ENCODE data around the gene LIPC.

LIPC gene

DNA sequence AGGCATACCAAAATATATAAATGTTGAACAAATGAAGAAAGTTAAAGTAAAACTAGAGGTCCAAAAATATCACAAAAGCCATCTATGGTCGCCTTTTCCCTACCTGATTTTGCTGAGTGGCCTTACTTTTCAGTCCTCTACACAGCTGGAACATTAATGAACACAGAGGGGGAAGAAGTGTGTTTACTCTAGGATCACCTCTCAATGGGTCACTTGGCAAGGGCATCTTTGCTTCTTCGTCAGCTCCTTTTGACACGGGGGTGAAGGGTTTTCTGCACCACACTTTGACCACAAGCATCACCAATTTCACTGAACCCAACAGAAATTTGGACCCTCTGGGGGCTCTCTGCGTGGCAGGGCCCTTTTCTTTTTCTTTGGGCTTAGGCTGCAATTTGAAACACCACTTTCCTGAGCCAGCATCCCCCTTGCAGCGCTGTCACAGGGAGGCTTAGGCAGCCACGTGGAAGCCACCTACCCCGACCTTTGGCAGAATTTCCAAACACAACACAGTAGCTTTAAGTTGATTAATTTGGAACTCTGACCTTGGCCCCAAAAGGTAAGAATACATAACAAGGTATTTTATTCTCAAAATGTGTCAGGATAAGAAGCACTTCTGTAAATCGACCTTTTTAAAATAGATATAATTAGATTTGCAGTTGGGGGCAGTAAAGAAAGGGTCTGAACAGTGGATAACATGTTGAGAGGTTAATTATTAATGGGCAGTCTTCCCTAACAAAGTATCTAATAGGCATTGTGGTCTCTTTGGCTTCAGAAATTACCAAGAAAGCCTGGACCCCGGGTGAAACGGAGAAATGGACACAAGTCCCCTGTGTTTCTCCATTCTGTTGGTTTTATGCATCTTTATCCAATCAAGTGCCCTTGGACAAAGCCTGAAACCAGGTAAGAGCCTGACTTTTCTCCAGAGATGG lies at the start of gene LIPC:
LIPC (plus strand) TSS at position 771 of the 929 bp plus-strand sequence; CDS start at position 813, 42 bp downstream.
- no peak for DNase-seq

DNA sequence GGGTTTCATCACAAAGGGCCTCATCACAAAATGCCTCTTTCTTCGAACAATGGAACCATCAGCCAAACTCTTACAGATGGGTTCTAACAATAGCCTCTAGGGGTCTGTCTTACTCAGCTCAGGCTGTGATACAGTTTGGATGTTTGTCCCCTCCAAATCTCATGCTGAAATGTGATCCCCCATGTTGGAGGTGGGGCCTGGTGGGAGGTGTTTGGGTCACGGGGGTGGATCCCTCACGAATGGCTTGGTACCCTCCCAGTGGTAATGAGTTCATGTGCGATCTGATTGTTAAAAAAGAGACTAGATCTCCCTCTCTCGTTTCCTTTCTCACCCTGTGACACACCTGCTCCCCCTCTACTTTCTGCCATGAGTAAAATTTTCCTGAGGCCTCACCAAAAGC lies 47.9 kb upstream of the LIPC start:
- DNase-seq, result no peak

DNA sequence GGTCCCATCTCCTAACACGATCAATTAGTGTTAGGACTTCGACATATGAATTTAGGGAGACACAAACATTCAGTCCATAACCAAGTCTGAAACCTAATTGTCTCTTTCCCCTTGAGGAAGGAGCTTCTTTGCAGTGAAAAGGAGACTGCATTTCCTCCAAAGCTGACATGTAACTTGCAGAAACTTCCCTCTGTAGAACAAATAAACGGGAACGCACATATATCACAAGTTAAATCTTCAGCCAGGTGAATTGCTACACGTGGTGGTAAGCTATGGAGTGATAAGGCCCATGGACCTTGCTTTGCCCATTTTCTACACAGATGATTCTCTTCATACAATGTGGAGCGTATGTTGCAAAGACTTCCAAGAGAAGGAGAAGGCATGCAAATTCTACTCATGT lies 47.1 kb upstream of the LIPC start:
- no peak for DNase-seq

DNA sequence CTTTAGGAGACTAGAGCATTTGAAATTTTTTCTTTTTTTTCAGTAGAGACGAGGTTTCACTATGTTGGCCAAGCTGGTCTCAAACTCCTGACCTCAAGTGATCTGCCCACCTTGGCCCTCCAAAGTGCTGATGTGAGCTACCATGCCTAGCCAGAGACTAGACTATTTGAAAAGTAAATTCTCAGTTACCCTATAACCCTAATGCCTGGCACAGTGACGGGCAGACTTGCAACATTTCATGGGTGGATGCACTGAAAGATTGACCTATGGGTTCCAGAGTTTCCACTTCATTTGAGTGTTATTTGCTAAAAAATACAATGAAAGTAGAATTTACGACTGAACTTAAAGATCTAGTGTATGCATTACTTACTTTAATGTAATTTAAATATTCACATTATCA lies 45.7 kb upstream of the LIPC start:
- no peak for DNase-seq

DNA sequence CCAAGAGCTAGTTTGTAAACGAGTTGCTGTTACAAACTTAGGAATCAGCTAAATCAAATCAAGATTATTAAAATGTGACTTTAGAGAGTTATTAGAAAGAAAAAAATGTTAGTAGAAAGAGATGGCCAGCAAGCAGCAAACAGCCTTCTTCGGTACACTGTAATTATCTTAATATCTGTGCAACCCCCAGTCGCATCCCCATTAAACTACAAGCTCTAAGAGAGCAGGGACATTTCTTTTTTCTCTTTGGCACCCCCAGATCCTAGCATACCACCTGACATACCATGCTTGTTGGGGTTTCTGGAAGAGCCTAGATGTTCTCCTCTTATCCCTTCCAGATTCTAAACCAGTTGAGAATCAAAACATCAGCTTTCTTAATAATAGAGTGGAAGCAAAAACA lies 45.1 kb upstream of the LIPC start:
- no peak for DNase-seq

DNA sequence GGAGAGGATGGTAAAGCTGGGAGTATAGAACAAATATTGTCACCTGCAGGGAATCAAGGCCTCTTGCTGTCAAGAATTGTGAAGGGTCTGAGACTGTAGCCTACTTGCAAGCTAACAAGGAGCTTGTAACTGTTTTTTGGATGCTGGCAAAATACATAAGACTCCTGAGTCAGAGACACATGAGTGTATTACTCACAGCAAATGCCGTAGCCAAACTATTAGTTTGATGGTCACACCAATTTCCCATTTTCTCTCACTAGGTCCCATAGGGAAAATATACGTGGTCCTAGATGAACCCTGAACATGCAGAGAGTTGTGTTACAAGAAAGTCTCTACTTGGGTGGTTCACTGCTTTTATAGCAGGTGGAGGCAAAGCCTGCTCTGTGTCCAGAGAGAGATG lies 44.7 kb upstream of the LIPC start:
- DNase-seq, result no peak

DNA sequence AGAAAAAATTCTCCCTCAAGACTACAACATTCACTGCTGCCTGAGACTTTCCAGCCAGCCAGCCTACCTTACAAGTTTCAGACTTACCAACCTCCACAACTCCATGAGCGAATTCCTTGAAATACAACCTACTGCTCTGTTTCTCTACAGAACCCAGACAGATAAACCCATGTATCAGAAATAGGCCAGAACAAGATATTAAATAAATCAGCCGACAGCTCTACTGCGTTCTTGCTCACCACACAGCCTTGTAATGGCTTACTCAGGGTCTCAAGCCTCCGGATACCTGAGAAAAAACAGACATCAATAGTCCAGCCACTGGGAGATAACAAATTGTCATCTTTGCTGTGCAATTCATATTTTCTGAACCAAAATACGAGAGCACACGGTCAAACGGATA lies 43.6 kb upstream of the LIPC start:
- DNase-seq, result no peak

DNA sequence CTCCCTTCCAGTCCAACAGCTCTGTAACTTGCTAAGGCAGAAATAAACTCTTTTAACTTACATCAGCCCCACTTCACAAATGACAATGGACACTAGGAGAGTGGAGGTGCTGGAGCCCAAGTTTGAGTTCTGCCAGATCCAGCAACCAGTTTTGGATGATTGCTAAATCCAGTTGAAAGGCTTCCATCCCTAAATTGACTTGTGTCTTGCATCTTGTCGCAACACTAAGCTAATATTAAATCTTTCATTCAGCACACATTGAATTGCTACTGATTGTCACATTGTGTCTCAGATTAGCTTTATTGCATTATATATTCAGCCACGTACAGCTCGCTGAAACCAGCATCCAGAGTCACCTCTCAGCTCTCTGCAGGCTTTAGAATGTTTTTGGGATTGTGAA lies 41.7 kb upstream of the LIPC start:
- no peak for DNase-seq

DNA sequence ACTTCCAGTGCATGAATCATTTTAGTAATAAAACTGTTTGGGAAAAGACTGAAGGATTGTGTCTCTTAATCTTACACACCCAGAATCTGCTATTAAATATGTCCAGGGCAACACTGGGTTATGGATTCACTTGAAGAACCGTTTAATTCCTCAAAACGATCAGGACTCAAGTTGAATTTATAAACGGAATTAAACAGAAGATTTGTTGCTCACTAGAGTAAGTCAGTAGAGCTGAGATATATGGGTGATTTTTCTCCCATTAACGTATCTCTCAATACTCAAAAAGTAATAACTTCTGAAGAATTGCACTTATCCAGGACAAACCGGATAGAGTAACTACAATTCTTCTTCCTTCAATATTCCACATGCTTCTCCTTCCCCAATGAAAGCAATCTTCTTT lies 41.1 kb upstream of the LIPC start:
- no peak for DNase-seq

DNA sequence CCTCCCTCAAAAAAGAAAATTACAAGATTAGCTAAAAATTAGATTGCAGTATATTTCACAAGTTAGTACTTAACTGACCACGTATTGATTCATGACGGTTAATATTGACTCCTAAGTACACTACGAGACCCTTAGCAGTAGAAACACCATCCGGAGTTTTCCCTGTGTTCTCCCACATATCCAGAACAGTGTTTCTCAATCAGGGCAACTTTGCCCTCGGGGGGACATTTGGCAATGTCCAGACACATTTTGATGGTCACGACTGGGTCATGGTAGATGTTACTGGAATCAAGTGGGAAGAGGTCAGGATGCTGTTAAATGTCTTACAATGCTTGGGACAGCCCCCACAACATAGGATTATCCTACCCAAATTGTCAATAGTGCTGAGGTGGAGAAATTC lies 40.7 kb upstream of the LIPC start:
- DNase-seq, result no peak

DNA sequence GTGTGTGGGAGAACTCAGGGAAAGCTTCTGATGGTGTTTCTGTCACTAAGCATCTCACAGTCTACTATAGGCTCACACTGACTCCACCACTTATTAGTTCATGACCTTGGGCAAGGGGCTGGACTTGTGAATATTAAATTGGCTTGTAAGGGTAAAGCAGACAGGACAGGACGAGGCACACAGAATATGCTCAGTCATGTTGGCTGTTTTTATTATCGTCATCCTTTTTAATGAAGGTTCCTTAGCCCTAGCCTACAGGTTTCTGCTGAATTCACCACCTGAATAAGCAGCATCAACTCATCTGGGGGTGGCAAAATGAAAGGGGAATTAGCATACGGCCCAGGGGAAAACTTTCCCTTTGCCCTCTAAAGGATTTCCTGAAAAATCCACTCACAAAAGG lies 39.6 kb upstream of the LIPC start:
- DNase-seq, result no peak

DNA sequence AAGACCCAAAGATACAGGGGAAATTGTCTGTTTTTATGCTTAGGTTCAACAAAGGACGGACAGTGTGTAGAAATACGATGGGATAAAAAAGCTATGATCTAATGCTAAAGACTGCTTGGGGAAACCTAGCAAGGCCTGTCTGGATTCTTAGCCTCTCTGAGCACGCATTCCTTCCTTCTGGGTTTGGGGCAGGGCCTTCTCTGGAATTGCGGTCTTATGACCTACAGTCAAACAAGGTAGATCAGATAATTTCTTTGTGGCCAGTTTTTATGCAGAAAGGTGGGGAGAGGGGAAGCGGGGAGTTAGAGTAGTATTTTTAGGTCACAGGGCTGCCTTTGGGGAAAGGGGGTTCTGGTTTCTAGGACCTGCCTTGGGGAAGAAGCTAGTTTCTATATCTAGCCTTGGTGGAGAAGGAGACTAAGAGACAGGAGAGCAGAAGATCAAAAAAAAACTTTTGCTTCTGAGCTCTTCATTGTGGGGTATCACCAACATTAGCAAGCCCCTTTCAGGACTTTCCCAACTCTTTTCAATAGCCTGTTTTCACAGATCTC lies 39.1 kb upstream of the LIPC start:
- no peak for DNase-seq

DNA sequence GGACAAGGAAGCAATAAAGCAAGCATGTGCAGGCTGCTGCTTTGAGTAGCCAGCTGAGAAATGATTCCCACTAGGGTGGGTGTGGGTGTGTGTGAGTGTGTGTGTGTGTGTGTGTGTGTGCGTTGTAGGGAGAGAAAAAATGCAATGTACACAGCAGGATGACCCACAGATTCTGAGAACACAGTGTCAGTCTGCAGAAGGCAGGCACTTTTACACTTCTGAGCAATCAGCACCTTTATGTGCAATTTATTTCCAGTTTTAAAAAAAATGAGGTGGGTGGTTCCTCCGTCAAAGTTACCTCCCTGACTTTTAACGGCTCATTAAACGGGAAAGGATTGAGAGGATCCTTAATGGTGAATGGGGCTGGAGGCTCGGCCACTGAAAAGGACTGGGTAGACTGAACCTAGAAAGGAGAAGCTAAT lies 38.5 kb upstream of the LIPC start:
- no peak for DNase-seq

DNA sequence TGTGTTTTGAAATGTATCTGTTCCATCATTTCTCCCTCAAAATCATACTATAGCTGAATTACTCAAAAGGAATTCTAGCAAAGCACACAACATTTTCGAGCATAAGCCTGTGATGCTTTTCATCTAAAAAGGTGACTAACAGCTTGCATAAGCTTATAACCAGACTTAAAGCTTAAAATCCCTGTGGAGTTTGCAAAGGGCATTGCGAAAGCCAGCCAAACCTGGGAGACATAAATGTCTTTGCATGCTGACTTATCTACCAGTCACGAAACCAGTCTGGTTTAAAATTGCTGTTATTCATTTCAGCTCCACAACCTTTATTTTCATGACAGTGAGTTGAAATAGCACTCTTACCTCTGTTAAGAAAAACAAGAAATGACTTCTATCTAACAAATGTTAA lies 35.6 kb upstream of the LIPC start:
- DNase-seq, result peak; percentile 53

DNA sequence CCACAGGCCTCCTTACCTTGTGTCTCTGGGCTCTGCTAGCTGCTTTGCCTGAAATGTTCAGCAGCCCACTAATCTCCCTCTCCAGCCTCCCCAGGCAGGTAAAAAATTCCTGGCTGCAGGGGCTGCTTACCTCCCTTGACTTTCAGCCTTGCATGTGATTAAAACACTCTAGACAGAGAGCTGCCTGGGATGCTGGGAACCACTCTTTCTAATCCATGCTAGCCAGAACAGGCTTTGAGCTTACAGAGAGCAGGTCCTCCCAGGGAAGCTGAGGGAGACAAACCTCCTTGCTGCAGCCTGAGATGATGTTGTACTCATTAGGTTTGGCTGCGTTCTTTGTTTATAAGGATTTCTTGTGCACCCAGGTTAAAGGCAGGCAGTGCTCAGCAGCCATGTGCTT lies 33.7 kb upstream of the LIPC start:
- no peak for DNase-seq

DNA sequence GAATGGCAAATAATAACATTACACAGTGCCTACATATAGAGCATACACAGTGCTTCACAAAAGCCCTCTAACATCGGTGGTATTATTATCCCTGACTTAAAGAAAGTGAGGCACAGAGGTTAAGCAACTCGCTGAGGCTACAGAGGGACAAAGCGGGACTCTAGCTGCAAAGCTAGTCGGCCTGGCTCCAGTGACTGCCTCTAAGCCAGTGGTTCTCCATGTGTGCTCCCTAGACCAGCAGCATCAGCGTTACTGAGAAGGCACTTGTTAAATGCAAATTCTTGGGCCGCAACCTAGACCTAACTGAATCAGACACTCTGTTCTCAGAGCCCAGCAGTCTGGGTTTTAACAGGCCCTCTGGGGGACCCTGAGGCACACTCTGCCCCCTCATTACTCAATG lies 33.1 kb upstream of the LIPC start:
- DNase-seq, result no peak

DNA sequence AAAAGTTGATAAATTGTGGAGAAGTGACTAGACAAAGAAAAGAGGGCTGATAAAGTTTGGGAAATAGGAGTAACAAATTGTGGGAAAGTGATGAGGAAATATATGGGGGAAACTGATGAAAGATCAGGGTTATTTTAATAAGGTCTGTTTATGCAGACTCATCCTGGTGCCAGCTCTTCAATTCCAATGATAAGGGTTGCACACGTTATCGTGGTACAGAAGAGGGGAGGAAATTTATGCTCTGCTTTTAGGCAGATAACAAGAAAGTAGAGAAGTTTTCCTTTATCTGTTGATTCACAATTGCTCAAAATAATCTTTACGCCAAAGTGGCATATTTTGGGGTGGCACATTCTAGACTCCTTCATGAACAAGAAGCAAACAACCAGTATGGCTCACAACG lies 32.1 kb upstream of the LIPC start:
- no peak for DNase-seq

DNA sequence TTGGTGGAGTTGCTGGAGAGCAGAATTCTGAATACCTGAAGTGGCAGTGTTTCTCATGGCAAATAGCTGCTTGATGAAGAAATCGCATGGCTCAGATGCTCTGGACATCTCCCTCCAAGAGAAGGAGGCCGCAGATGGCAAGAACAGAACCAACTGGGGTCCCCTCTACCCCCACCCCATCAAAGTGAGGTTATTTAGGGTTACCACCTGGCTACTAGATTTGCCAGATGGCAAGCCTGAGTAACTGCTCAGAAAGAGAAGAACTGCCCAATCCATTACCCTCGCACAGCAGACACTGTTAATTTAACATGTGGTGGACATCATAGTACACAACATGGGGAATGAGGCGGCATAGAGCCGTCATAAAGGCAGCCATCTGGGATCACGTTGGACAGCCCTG lies 30.5 kb upstream of the LIPC start:
- DNase-seq, result no peak

DNA sequence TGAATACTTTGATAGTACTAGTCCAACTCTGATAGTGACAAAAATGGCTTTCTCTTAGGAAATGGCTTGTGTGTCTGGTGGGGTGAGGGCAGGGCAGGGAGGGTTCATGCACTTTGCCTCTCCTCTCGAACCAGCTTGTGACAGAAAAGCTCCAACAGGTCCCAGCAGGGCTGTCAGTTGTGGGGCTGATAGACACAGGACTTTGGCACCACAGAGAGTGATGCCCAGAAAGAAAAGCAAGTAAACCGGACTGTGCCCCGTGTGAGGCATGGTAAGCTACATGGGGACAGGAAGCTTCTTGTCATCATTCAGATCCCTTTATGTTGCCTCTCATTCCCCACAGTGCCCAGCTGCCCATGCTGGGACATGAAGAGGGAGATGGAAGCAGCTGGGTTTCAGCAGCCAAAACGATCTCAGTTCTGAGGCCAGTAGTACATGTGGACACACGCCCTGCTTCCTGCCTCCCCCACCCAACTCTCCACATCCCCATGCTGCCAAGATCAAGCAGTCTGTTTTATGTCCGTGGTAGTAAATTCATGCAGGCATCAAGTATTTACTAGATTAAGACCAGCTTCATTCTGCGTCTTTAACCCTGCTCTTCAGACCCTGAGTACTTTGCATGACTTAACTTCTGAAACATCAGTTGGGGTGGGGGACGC lies 29.7 kb upstream of the LIPC start:
- no peak for DNase-seq

DNA sequence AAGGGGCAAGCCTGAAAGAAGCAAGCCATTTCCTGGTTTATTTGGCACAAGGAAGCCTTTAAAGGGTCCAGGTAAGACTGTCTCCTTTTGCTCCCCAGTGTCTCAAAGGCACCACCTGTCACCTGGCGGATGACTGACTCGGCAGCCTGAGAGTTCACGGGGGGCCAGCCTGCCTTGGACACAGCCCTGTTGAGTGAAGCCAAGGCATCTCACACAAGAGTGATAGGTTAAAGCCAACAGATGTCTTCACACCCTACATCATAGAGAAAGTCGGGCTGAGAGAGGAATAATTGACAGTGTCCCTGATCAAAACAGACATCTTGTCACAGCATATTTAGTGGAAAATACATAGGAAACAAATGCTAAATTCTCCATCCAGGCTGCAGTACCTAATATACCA lies 28.2 kb upstream of the LIPC start:
- DNase-seq, result no peak

DNA sequence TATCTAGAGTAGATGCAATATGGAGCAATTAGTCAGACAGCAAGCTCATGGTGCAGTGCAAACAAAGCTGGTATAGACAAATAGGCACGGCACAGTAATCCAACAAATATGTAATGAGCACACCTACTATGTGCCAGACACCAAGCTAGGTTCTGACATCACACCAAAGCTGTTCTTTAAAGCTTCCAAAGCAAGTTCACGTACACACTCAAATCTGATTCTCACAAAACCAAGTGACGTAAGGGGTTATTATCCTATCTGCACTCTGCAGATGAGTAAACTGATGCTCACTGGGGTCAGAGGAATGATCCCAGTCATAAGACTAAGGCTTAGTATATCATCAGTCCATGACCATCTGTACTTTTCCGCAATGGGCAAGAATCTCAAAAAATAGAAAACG lies 27.8 kb upstream of the LIPC start:
- no peak for DNase-seq

DNA sequence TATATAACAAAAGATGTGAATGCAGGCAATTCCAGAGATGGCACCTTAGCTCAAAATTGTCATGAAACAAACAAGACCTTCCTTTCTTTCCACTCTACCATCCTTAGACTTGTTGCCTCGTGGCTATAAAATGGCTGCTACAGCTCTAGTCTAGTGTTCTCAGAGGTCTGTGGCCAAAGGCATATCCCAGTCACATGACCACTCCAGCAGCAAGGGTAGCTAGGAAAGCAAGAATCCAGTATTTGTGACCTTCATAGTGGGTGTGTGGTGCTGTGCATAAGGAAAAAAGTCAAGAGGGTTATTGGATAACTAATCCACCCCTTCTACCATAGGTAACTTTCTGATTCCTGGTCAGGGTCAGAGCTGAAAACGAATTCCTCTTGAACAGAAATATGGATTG lies 27.1 kb upstream of the LIPC start:
- no peak for DNase-seq

DNA sequence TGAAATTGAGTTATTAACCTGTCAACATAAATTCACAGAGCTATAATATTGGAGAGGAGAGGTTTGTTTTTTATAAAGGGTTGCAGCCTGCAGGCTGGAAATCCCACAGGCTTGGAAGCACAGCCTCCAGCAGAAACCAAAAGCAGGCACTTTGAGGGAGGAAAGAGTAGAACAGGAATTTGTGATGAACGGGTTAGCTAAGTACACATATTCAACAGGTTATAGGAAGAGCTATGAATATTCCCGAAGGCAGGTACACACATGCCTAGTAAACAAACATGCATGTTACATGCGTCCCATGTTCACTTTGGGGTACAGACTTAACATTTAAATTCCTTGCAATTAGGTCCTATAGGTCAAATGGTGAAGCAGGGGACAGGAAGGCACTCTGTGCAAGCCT lies 25.9 kb upstream of the LIPC start:
- DNase-seq, result no peak

DNA sequence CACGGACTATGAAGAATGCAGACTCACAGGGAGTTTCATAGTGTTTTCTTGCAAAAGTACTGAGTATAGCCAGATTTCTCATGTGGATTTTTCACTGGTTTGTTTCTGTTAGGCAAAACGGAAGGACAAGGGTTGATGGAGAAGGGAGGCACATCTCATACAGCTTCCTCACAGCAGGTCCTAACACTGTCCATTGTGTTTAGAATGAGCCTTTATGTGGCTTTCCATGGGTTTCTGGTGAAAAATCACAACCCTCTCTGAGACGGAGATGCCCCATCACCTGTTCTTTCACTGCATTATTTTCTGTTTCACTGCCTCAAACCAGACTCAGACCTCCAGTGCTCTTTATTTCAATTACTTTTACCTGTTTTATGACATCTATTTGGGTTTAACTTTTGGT lies 25.0 kb upstream of the LIPC start:
- no peak for DNase-seq

All from MV-4-11 (cell line).